Ectodermal cell (in vitro differentiated cells): ENCODE data around the gene ZNF511.

Experiments used
- H3K27ac ChIP-seq: 2 replicates; pipeline ENCODE4 v1.7.0; 2013; ENCODE audit warnings: mild to moderate bottlenecking, low read depth, low read length; ENCODE audit not compliant: insufficient read depth, poor library complexity, severe bottlenecking
- H3K27me3 ChIP-seq: 2 replicates; pipeline ENCODE4 v1.7.0; 2013; ENCODE audit warnings: mild to moderate bottlenecking, low read length; ENCODE audit not compliant: insufficient read depth, control insufficient read depth, poor library complexity, severe bottlenecking
- H3K36me3 ChIP-seq: one replicate; pipeline ENCODE4 v1.7.0; 2013; ENCODE audit warnings: low read length; ENCODE audit not compliant: control insufficient read depth, insufficient read depth
- H3K4me1 ChIP-seq: one replicate; pipeline ENCODE4 v1.7.0; 2013; ENCODE audit warnings: low read length; ENCODE audit not compliant: control insufficient read depth, insufficient read depth
- H3K4me3 ChIP-seq: 2 replicates; pipeline ENCODE4 v1.7.0; 2013; ENCODE audit warnings: low read depth, low read length, control low read depth; ENCODE audit not compliant: insufficient read depth
- H3K9me3 ChIP-seq: 2 replicates; pipeline ENCODE4 v1.7.0; 2013; ENCODE audit warnings: mild to moderate bottlenecking, low read length, moderate library complexity; ENCODE audit not compliant: control insufficient read depth
- WGBS, 2 experiments: methylation state at CpG; one replicate each; pipeline ENCODE4 v1.1.7; 2013; ENCODE audit warnings: missing lambda C conversion rate in 2 of 2; 5-methylcytosine and 5-hydroxymethylcytosine counted together

ZNF511 gene

GRCh38 chr10:133344236-133344635, 35.5 kb downstream of the ZNF511 start:
- 86 to 90% methylated on average over 5 of the region's 5 CpGs for WGBS, 2 experiments
- no peak overlapping the region for H3K27ac ChIP-seq

GRCh38 chr10:133346413-133346812, 37.7 kb downstream of the ZNF511 start:
- peaks cover 4% of the 10 kb centered on the region for H3K4me1 ChIP-seq
- no peak overlapping the region for H3K4me3 ChIP-seq
- no peaks in the 10 kb centered on the region for H3K36me3 ChIP-seq
- H3K27ac ChIP-seq: no peak overlapping the region
- WGBS, 2 experiments: 78 to 80% methylated on average over 11 of the region's 11 CpGs
- H3K9me3 ChIP-seq: no peaks in the 10 kb centered on the region
- H3K27me3 ChIP-seq: no peaks in the 10 kb centered on the region

More at GRCh38 chr10:133344236-133344635, 35.5 kb downstream of the ZNF511 start:
- Histone ChIP-seq H3K36me3 (no peaks in the 10 kb centered on the region), H3K4me3 (no peak overlapping the region), H3K9me3 (no peaks in the 10 kb centered on the region), H3K4me1 (no peaks in the 10 kb centered on the region), H3K27me3 (no peaks in the 10 kb centered on the region)

GRCh38 chr10:133347710-133348517, 39.2 kb downstream of the ZNF511 start:
- no peak overlapping the region for H3K27ac ChIP-seq

GRCh38 chr10:133349160-133349568, 40.5 kb downstream of the ZNF511 start:
- WGBS, 2 experiments: 93% methylated on average over 8 of the region's 8 CpGs
- Histone ChIP-seq H3K4me3 (no peak overlapping the region), H3K27ac (no peak overlapping the region)

More at GRCh38 chr10:133347710-133348517, 39.2 kb downstream of the ZNF511 start:
- H3K27me3 ChIP-seq: no peaks in the 10 kb centered on the region
- H3K36me3 ChIP-seq: no peaks in the 10 kb centered on the region
- 83 to 88% methylated on average over 15 to 16 of the region's 16 CpGs for WGBS, 2 experiments
- H3K9me3 ChIP-seq: no peaks in the 10 kb centered on the region
- peaks cover 4% of the 10 kb centered on the region for H3K4me1 ChIP-seq
- no peak overlapping the region for H3K4me3 ChIP-seq

GRCh38 chr10:133349577-133350011, 40.9 kb downstream of the ZNF511 start:
- WGBS, 2 experiments: 85 to 87% methylated on average over 9 of the region's 9 CpGs
- no peak overlapping the region for H3K4me3 ChIP-seq
- no peaks in the 10 kb centered on the region for H3K36me3 ChIP-seq
- no peak overlapping the region for H3K27ac ChIP-seq
- no peaks in the 10 kb centered on the region for H3K27me3 ChIP-seq
- no peaks in the 10 kb centered on the region for H3K9me3 ChIP-seq
- peaks cover 4% of the 10 kb centered on the region for H3K4me1 ChIP-seq

More at GRCh38 chr10:133349160-133349568, 40.5 kb downstream of the ZNF511 start:
- H3K9me3 ChIP-seq: no peaks in the 10 kb centered on the region
- H3K27me3 ChIP-seq: no peaks in the 10 kb centered on the region
- no peaks in the 10 kb centered on the region for H3K36me3 ChIP-seq
- H3K4me1 ChIP-seq: peaks cover 4% of the 10 kb centered on the region

- Histone ChIP-seq H3K27me3 (no peaks in the 10 kb centered on the region), H3K27ac (no peak overlapping the region), H3K4me1 (peaks cover 4% of the 10 kb centered on the region), H3K36me3 (no peaks in the 10 kb centered on the region), H3K9me3 (no peaks in the 10 kb centered on the region), H3K4me3 (no peak overlapping the region)
- 85 to 88% methylated on average over 12 of the region's 12 CpGs for WGBS, 2 experiments
These were observed 41.7 kb downstream of the ZNF511 start for GRCh38 chr10:133350283-133350949.

- peaks cover 4% of the 10 kb centered on the region for H3K4me1 ChIP-seq
- no peak overlapping the region for H3K4me3 ChIP-seq
- 70 to 71% methylated on average over 13 of the region's 13 CpGs for WGBS, 2 experiments
- H3K27ac ChIP-seq: no peak overlapping the region
- no peaks in the 10 kb centered on the region for H3K9me3 ChIP-seq
- H3K36me3 ChIP-seq: no peaks in the 10 kb centered on the region
- no peaks in the 10 kb centered on the region for H3K27me3 ChIP-seq
These were observed 42.2 kb downstream of the ZNF511 start for GRCh38 chr10:133350950-133351329.

GRCh38 chr10:133351408-133352318, 42.9 kb downstream of the ZNF511 start:
- peaks cover 9% of the 10 kb centered on the region for H3K4me1 ChIP-seq
- no peak overlapping the region for H3K4me3 ChIP-seq
- 72 to 75% methylated on average over 24 of the region's 24 CpGs for WGBS, 2 experiments
- no peaks in the 10 kb centered on the region for H3K9me3 ChIP-seq
- H3K36me3 ChIP-seq: no peaks in the 10 kb centered on the region
- peaks cover under 1% of the 10 kb centered on the region for H3K27me3 ChIP-seq
- no peak overlapping the region for H3K27ac ChIP-seq

GRCh38 chr10:133353202-133353959, 44.7 kb downstream of the ZNF511 start:
- peaks cover 8% of the 10 kb centered on the region for H3K27me3 ChIP-seq
- H3K9me3 ChIP-seq: no peaks in the 10 kb centered on the region
- H3K4me3 ChIP-seq: no peak overlapping the region
- no peaks in the 10 kb centered on the region for H3K36me3 ChIP-seq
- 82 to 83% methylated on average over 16 of the region's 16 CpGs for WGBS, 2 experiments
- no peak overlapping the region for H3K27ac ChIP-seq
- peaks cover 12% of the 10 kb centered on the region for H3K4me1 ChIP-seq
